Naive thymus-derived CD8-positive, alpha-beta T cell (primary cell): ENCODE results near the gene FOXA1. TPM values are rescaled to one million over a fixed set of nuclear protein-coding genes. Genes with fewer than 3 reads are reported as not detected.

Experiments used
- ATAC-seq, 2 donors: fragments of 150-1000 bp; cut with Tn5 transposase in 1 of 2; sonication (Bioruptor Pico), chemical (Tn5 transposase) in 1 of 2; 1 replicate in 1 of 2; 2 replicates in 1 of 2; pipeline ENCODE4 v1.10.0; 2021; ENCODE audit warnings: mild to moderate bottlenecking in 2 of 2, moderate library complexity in 2 of 2
- POLR2A ChIA-PET: fragments of 350-600 bp; sonication (Branson Sonifier 250); formaldehyde crosslinking; loops from one replicate; lab custom pipeline; 2021; ENCODE audit warnings: antibody characterized with exemption; lab: Charles Lee
- DNase-seq, 10 donors: peaks; one replicate each; pipeline versions ENCODE4 v3.0.0 to v3.0.0-alpha.2; 2020 to 2022
- H3K27ac Mint-ChIP-seq, 10 donors: one replicate each; pipeline ENCODE4 v1.8.0; 2020 to 2022; ENCODE audit warnings: mild to moderate bottlenecking in 10 of 10, mixed read lengths in 10 of 10, moderate library complexity in 4 of 10, inconsistent platforms in 1 of 10
- H3K27me3 Mint-ChIP-seq, 5 donors: one replicate each; pipeline ENCODE4 v1.8.0; 2021 to 2022; ENCODE audit warnings: mixed read lengths in 5 of 5
- H3K36me3 Mint-ChIP-seq, 3 donors: one replicate each; pipeline ENCODE4 v1.8.0; 2020 to 2022; ENCODE audit warnings: mixed read lengths in 3 of 3, mild to moderate bottlenecking in 2 of 3, inconsistent platforms in 1 of 3
- H3K4me1 Mint-ChIP-seq, 4 donors: one replicate each; pipeline ENCODE4 v1.8.0; 2021 to 2022; ENCODE audit warnings: mixed read lengths in 4 of 4
- H3K4me3 Mint-ChIP-seq, 10 donors: one replicate each; pipeline ENCODE4 v1.8.0; 2020 to 2022; ENCODE audit warnings: mild to moderate bottlenecking in 10 of 10, mixed read lengths in 10 of 10, moderate library complexity in 6 of 10, inconsistent platforms in 1 of 10
- H3K9me3 Mint-ChIP-seq, 9 donors: one replicate each; pipeline ENCODE4 v1.8.0; 2020 to 2022; ENCODE audit warnings: mixed read lengths in 9 of 9, mild to moderate bottlenecking in 3 of 9, inconsistent platforms in 1 of 9, moderate library complexity in 1 of 9
- polyA plus RNA-seq, 3 donors: library from polyadenylated mRNA; unstranded; fragments of 300-500 nt; fragmentation: Illumina TruSeq; gene quantifications; one replicate each; pipeline ENCODE4 v1.2.3, GENCODE V29; 2021
- total RNA-seq, 8 experiments: library from RNA in 2 of 8; stranded (reverse) in 2 of 8; gene quantifications; one replicate each; pipeline ENCODE4 v1.2.3 and lab custom pipeline; 2021 to 2026

FOXA1 gene
- total and polyA plus RNA-seq, 5 experiments from 2014 or later = not detected

GRCh38 chr14:37599507-37600368, 4.7 kb upstream of the FOXA1 start:
- peaks cover 44 to 84% (median 61%) of the 10 kb centered on the region in 5 donors for H3K27me3 Mint-ChIP-seq
- peaks cover 0 to 39% (median 7%) of the 10 kb centered on the region in 9 donors for H3K9me3 Mint-ChIP-seq
- peaks cover 6 to 12% (median 11%) of the 10 kb centered on the region in 3 donors for H3K36me3 Mint-ChIP-seq
- POLR2A ChIA-PET = no interaction called here
- ATAC-seq = no peak
- peaks cover 9 to 33% (median 29%) of the 10 kb centered on the region in 4 donors for H3K4me1 Mint-ChIP-seq
- no peak overlapping the region for H3K27ac Mint-ChIP-seq
- no peak for DNase-seq
- peak overlapping the region in 7 of 10 donors; percentile 29 to 73 (median 63) for H3K4me3 Mint-ChIP-seq

GRCh38 chr14:37598747-37599506, 3.9 kb upstream of the FOXA1 start:
- H3K4me1 Mint-ChIP-seq = peaks cover 13 to 39% (median 32%) of the 10 kb centered on the region in 4 donors

GRCh38 chr14:37597914-37598746, 3.1 kb upstream of the FOXA1 start:
- peak; percentile 26 to 38 for ATAC-seq

More at GRCh38 chr14:37598747-37599506, 3.9 kb upstream of the FOXA1 start:
- peaks cover 0 to 43% (median 7%) of the 10 kb centered on the region in 9 donors for H3K9me3 Mint-ChIP-seq
- peaks cover 42 to 84% (median 62%) of the 10 kb centered on the region in 5 donors for H3K27me3 Mint-ChIP-seq
- POLR2A ChIA-PET = no interaction called here
- peaks cover 10 to 17% (median 13%) of the 10 kb centered on the region in 3 donors for H3K36me3 Mint-ChIP-seq
- no peak for ATAC-seq
- H3K4me3 Mint-ChIP-seq = peak overlapping the region in 8 of 10 donors; percentile 41 to 73 (median 61)
- peak overlapping the region in 1 of 10 donors; percentile 24 for H3K27ac Mint-ChIP-seq
- DNase-seq = no peak

GRCh38 chr14:37597538-37597913, 2.5 kb upstream of the FOXA1 start:
- DNase-seq = no peak
- ATAC-seq = no peak
- Mint-ChIP-seq H3K36me3 (peaks cover 10 to 22% (median 21%) of the 10 kb centered on the region in 3 donors), H3K9me3 (peaks cover 0 to 53% (median 7%) of the 10 kb centered on the region in 9 donors), H3K4me1 (peaks cover 13 to 45% (median 34%) of the 10 kb centered on the region in 4 donors), H3K27me3 (peaks cover 40 to 84% (median 67%) of the 10 kb centered on the region in 5 donors), H3K4me3 (peak overlapping the region in 3 of 10 donors; percentile 52 to 69 (median 69)), H3K27ac (peak overlapping the region in 1 of 10 donors; percentile 9)
- POLR2A ChIA-PET = no interaction called here

More at GRCh38 chr14:37597914-37598746, 3.1 kb upstream of the FOXA1 start:
- POLR2A ChIA-PET = no interaction called here
- DNase-seq = no peak
- Mint-ChIP-seq H3K4me3 (peak overlapping the region in 7 of 10 donors; percentile 39 to 69 (median 54)), H3K9me3 (peaks cover 0 to 51% (median 10%) of the 10 kb centered on the region in 9 donors), H3K27me3 (peaks cover 40 to 84% (median 66%) of the 10 kb centered on the region in 5 donors), H3K4me1 (peaks cover 13 to 41% (median 34%) of the 10 kb centered on the region in 4 donors), H3K36me3 (peaks cover 10 to 22% (median 15%) of the 10 kb centered on the region in 3 donors), H3K27ac (peak overlapping the region in 1 of 10 donors; percentile 9)

GRCh38 chr14:37596790-37597472, 1.9 kb upstream of the FOXA1 start:
- Mint-ChIP-seq H3K4me3 (peak overlapping the region in 7 of 10 donors; percentile 18 to 76 (median 65)), H3K27ac (no peak overlapping the region), H3K27me3 (peaks cover 42 to 87% (median 66%) of the 10 kb centered on the region in 5 donors), H3K9me3 (peaks cover 0 to 54% (median 7%) of the 10 kb centered on the region in 9 donors), H3K4me1 (peaks cover 13 to 49% (median 34%) of the 10 kb centered on the region in 4 donors), H3K36me3 (peaks cover 10 to 22% (median 22%) of the 10 kb centered on the region in 3 donors)
- POLR2A ChIA-PET = no interaction called here
- no peak for ATAC-seq
- no peak for DNase-seq

DNA sequence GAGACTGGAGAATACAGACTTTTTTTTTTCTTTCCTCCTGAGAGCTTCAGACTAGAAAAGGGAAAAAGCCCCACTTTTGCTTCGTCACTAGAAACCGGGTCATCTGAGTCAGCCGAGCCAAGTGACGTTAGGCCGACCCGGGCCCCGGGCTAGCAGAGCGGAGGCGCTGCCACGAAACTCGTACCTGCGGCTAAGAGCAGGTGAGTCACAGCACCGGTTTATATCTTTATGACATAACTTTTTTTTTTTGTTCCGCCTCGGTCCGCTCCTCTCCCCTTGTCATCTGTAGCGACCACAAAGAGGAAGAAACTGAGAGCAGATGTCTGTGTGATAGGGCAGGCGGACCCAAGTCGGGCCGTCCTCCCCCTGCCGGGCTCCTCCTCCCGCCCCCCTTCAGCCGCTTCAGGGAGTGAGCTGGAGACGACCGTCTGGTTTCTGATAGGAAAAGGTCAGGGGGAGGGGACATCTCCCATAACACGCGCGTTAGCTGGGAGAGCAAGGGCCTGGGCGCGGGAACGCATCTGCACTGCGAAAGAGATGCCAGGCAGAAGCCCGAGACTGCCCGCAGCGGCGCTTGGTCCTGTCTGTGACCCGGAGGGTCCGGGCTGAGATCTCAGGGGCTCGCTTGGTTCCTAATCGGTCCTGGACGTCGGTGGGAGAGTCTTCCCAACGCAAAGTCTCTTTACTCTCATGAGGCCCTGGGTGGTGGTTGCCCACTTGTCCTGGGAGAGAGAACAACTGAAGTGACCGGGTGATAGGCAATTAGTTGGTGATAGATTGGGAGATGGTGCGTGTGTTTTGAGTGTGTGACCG, 966 bp upstream of the FOXA1 start:
- H3K27me3 Mint-ChIP-seq = peaks cover 46 to 88% (median 62%) of the 10 kb centered on the region in 5 donors
- H3K27ac Mint-ChIP-seq = peak overlapping the region in 3 of 10 donors; percentile 18 to 48 (median 22)
- POLR2A ChIA-PET = no interaction called here
- peak overlapping the region; percentile 57 to 83 (median 74) for H3K4me3 Mint-ChIP-seq
- peaks cover 0 to 55% (median 8%) of the 10 kb centered on the region in 9 donors for H3K9me3 Mint-ChIP-seq
- ATAC-seq (peak; percentile 60 to 76), DNase-seq (peak in 6 of 10 donors; percentile 16 to 33 (median 23))
- peaks cover 10 to 25% (median 22%) of the 10 kb centered on the region in 3 donors for H3K36me3 Mint-ChIP-seq
- peaks cover 15 to 49% (median 34%) of the 10 kb centered on the region in 4 donors for H3K4me1 Mint-ChIP-seq

DNA sequence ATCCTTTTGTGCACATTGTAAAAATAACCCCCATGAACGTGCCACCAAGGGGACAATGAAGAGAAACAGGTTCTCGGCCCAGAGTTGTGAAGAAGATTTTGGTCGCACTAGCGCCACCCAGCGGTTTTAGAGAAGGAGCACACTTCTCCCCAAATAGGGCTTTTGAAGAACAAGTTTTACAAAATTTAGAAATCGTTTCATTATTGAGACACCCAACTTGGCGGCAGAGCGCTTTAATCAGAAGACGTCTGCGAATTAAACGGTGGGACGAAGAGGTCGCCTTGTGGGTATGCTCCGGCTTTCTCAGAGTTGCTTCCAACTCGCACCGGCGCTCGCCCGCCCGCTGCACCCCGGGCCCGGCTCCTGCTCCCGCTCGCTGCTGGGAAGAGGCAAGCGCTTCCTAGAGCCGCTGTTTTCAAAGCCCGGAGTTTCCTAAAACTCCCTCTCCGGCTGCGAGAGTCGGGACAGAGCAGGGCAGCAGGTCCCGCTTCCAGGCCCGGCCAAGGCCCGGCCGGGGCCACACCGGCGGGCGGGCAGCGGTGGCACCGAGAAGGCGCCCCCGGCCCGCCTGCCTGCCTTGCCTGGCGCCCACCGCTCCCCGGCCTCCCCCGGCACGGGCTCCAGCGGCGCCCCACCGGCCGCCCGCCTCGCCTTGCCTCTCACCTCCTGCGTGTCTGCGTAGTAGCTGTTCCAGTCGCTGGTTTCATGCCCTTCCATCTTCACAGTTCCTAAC, 645 bp downstream of the FOXA1 start:
- ATAC-seq (no peak), DNase-seq (peak in 1 of 10 donors; percentile 19)
- POLR2A ChIA-PET = no interaction called here
- H3K4me3 Mint-ChIP-seq = peak overlapping the region in 9 of 10 donors; percentile 59 to 77 (median 73)
- H3K27me3 Mint-ChIP-seq = peaks cover 47 to 91% (median 67%) of the 10 kb centered on the region in 5 donors
- peaks cover 12 to 42% (median 29%) of the 10 kb centered on the region in 4 donors for H3K4me1 Mint-ChIP-seq
- H3K9me3 Mint-ChIP-seq = peaks cover 0 to 58% (median 12%) of the 10 kb centered on the region in 9 donors
- peak overlapping the region in 2 of 10 donors; percentile 49 to 53 for H3K27ac Mint-ChIP-seq
- peaks cover 9 to 31% (median 29%) of the 10 kb centered on the region in 3 donors for H3K36me3 Mint-ChIP-seq

- Mint-ChIP-seq H3K27me3 (peaks cover 44 to 91% (median 69%) of the 10 kb centered on the region in 5 donors), H3K4me1 (peaks cover 11 to 35% (median 23%) of the 10 kb centered on the region in 4 donors), H3K4me3 (peak overlapping the region in 9 of 10 donors; percentile 46 to 77 (median 73)), H3K9me3 (peaks cover 0 to 59% (median 14%) of the 10 kb centered on the region in 9 donors), H3K36me3 (peaks cover 4 to 33% (median 26%) of the 10 kb centered on the region in 3 donors), H3K27ac (peak overlapping the region in 1 of 10 donors; percentile 49)
- POLR2A ChIA-PET = no interaction called here
- DNase-seq = no peak
- ATAC-seq = no peak
Observed at GRCh38 chr14:37593511-37594237, 1.4 kb downstream of the FOXA1 start.
